LHCN-M2 (cell line): ENCODE results near the gene INVS. TPM values are rescaled to one million over a fixed set of nuclear protein-coding genes. Genes with fewer than 3 reads are reported as not detected.

Experiments used
- DNase-seq: peaks from one replicate; pipeline ENCODE4 v3.0.0-alpha.2; 2012; ENCODE audit warnings: low read depth
- total RNA-seq: library from RNA; depleted of rRNA; stranded (reverse); fragments of >200 nt; gene quantifications from 2 replicates; pipeline ENCODE4 v1.2.3, GENCODE V29; 2014

INVS gene
- total RNA-seq, 1 experiment from 2014 or later: 16.6 TPM

DNA sequence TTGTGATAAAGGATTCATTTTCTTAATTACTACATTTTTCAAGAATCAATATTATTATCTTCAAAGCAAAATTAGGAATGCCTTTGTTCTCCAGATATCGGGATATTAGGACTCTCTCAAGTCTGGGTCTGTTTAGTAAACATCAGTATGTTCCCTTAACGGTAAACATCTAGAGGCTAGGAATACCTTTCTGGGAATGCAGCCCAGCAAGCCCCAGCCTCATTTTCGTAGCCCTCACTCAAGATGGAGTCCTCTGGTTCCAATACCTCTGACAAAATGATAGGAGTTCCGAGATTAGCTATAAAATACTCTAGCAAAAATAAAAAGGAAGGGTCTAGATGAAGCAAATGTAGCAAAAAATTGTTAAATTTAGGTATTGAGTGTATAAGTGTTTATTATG is 169.2 kb downstream of the INVS start:
- DNase-seq: no peak

DNA sequence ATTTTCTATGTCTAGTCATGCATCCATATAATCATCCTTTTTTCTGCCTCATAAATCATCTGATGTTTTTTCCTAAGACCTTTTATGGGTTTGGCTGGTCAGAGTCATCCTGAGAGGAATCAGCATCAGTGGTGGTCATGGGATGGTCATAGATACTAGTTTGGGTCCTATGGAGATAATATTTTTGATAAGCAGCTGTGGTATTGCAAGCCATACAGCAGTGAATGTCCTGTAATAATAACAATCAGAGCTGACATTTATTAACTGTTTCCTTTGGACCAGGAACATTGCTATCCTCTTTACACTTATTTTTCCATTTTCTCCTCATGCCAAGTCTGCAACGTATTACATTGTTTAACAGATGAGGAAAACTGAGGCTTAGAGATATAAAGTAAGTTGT is 170.6 kb downstream of the INVS start:
- DNase-seq: no peak

DNA sequence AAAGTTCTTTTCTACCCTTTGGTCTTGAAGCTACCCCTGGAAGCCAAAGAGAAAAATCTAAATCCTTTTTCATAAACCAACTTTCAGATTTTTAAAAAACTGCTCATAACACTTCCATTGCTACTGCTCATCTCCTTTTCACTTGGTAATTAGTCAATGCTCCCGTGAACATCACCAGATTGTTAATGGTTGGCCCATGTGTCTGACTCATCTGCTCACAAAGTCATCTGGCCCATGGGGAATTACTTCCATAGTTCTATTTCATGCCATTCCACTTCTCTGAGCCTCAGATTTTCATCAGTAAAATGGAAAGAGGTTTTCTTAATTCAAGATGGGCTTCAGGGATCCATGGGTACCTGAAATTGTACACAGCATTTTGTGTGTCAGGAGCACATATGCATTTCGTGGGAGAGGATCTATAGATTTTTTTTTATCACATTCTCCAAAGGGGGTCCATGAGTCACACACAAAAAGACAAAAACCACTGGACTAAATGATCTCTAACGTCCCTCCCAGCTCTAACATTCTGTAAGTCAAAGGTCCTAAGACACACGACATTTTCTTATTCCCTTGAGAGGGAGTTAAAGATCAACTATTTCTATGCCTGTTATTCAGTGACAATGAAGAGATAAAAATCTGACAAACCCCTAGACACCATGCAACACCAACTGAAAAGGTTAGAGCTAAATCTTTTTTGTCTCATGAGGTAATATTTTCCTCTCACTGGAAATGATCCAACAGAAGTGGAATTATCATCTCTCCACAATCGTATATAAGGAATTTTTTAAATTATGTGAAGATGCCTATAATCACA is 178.3 kb downstream of the INVS start:
- DNase-seq: peak; percentile 79

DNA sequence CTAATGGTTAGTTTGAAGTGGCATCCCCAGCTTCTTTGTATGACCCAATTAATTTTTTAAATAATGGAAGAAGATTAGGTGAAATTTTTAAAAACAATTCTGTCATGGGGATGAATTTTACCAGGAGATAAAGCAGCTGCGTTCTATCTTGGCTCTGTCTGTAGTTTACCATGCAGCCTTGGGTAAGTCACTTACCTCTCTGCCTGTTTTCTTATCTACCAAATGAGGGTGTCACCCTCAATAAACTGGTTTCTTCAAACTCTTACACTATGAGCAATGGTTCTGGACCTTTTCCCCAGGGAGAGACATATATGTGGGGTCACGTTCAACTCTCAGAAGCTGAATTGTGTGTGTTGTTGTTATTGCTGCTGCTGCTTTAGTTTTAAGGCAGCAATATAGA is 182.0 kb downstream of the INVS start:
- no peak for DNase-seq

DNA sequence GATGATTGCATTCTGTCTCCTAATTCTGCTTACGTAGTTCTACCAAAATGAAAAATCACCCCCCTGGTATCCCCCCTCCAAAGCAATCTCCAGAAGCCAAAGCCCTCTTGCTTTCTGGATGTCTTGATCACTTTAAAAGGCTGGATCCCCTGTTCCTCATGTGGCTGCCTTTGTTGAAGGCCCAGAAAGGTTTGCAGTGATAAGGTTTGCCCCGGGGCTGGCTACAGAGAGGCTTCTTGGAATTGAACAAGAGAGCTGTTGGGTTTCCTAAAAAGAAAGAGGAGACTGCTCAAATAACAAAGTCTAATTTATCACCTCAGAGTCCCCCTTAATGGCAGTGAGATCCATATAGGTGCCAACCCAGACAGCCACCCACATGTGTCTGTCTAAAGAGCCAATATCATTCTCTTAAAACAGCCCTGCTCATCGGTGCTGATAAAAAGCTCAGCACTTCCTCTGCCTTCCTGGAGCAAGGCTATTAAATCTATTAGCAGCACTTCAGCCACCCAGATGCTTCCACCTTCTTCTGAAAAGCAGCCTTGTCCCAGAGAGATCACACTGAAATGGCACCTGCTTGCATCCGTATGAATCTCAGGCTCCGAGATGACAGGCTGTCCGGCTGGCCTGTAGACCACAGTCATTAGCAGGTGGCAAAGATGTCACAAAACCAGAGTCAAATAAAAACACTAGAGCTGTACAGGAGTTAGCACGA is 182.8 kb downstream of the INVS start:
- no peak for DNase-seq

DNA sequence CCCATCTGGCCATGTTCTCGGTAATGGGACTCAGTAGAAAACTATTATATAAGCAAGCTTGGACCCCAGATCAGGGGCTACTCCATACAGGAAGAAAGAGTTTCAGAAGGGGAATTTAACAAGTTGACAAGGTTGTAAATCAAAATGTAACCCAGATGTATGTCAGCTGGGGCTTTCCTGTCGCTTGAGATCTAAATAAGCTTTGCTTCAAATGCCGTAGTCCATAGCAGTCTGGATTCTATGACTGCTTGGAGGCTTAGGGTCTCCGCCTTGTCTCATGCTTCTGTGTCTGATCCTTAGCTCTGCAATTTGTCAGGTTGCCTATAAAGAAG is 183.3 kb downstream of the INVS start:
- DNase-seq: no peak

DNA sequence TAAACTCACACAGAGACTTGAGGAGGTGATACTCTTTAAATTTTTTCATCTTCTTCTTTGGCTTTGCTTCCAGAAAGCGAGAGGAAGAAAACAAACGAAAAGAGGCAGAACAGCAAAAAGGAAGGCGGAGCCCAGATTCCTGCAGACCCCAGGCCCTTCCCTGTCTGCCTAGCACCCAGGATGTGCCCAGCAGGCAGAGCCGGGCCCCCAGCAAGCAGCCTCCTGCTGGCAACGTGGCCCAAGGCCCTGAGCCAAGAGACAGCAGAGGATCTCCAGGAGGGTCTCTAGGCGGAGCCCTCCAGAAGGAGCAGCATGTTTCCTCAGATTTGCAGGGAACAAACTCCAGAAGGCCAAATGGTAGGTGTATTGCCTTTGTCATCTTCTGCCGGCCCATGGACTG is 185.2 kb downstream of the INVS start:
- DNase-seq: no peak

DNA sequence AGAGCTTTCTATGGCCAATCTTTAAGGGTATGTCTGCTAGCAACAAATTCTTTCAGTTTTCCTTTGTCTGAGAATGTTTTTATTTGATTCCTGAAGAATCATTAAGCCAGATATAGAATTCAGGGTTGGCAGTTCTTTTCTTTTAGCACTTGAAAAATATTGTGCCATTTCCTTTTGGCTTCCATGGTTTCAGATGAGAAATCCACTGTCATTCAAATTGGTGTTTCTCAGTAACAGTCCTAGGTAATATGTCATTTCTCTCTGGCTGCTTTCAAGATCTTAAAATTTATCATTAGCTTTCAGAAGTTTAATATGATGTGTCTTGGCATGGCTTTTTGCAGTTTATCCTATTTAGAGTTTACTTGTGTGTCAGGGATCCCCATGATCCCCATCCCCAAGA is 186.0 kb downstream of the INVS start:
- peak; percentile 11 for DNase-seq

DNA sequence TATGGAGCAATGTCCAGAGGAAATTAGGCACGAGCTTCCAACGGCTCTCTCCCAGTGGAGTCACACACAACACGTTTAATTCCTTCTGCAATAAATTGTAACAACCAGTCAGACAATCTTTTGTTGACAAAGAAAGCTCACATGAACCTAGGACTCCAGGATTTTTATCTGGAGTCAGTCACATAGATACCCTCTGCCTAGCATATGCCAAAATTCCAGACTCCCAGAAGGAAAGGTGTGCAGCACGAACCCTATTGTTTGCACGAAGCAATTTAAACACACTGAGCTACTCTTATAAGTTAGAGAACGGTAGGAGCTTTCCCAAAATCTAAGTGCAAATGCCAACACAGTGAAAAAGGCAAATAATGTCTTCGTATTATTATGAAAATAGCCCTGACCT is 186.6 kb downstream of the INVS start:
- no peak for DNase-seq

DNA sequence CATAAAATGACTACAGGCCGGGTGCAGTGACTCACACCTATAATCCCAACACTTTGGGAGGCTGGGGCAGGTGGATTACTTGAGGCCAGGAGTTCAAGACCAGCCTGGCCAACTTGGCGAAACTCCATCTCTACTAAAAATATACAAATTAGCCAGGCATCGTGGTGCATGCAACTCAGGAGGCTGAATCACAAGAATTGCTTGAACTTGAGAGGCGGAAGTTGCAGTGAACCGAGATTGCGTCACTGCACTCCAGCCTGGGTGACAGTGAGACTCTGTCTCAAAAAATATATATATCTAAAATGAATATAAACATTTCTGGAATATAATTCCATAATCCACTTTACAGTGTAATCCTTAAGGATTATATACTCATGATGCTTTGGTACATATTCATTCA is 187.2 kb downstream of the INVS start:
- no peak for DNase-seq

DNA sequence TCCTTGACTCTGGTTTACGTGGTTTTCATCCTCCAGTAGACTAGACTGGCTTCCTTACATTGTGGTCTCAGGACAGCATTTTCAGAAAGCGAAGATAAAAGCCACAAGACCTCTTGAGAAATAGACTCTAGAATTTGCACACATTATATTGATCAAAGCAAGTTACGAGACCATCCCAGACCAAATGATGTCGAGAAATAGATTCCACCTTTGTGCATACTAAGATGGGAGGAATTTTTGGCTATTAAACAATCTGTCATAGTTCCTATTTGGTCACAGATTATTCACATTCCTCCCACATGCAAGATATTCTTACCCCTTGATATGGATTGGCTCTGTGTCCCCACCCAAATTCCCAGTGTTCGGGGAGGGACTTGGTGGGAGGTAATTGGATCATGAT is 188.1 kb downstream of the INVS start:
- no peak for DNase-seq

DNA sequence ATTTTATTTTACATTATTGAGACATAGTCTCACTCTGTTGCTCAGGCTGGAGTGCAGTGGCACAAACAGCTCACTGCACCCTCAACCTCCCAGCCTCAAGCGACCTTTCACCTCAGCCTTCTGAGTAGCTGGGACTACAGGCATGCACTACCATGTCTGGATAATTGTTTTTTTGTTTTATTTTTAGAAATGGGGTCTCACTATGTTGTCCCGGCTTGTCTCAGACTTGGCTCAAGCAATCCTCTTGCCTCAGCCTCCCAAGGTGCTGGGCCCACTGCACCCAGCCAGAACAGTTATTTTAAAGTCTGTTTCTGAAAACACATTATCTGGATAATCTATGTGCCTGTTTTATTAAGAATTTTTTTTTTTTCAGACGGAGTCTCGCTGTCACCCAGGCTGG is 191.7 kb downstream of the INVS start:
- no peak for DNase-seq

DNA sequence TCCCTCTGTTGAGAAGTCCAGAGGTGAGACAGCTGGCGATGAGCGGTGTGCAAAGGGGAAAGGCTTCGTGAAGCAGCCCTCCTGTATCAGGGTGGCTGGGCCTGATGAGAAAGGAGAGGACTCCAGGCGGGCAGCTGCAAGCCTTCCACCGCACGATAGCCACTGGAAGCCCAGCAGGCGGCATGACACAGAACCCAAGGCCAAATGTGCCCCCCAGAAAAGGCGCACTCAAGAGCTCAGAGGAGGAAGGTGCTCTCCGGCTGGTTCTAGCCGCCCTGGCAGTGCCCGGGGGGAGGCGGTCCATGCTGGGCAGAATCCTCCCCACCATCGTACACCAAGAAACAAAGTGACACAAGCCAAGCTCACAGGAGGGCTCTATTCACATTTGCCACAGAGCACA is 193.4 kb downstream of the INVS start:
- DNase-seq: no peak

DNA sequence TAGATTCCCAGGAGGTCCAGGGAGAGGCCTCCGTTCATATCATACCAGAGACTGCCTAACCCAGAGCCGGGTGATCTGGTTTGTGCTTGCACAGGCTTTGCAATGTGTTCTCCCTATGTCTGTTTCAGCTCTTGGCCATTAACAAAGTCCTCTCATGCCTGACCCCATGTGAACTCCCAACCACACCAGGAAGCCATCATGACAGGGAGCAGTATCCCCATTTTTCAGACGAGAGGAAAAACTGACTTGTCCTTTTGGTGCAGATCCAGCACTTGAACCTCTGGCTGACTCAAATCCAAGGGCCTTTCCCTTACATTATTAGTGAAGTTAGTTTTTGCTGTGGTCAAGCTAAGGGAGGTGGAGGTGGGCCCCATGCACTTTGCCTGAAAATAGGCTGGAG is 195.3 kb downstream of the INVS start:
- no peak for DNase-seq

DNA sequence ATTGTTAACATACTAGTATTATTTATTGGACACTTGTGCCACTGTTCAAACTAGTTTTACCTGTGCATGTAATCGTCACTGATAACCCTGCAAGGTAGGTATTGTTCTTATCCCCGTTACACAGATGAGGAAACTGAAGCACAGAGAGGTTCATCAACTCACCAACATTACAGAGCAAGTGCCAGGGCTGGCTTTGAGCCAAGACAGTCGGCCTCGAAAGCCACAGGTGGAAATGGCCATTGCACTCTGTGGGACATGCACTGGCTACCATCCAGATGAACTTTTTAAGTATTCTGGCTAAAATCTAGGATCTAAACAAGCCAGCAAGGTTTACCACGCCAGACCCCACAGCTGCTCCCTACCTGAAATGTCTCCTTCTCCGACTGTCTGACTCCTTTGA is 195.8 kb downstream of the INVS start:
- no peak for DNase-seq

DNA sequence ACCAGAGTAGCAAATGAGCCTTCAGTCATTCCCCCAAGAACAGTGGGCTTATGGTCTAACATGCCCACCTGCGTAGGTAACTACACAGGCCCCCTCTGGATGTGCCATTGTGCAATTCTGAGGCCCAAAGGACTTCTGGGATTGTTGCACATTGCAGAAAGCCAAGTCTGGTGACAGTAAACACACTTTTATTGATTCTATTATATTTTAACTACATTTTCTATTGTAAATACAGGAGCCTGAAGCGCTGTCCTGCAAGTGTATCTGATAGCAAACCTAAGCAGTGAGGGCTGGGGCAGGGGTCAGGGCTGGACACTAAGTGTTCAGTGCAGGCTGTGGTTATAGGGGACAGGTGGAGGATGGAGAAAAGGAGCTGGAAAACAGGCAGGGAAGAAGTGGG is 196.2 kb downstream of the INVS start:
- no peak for DNase-seq

DNA sequence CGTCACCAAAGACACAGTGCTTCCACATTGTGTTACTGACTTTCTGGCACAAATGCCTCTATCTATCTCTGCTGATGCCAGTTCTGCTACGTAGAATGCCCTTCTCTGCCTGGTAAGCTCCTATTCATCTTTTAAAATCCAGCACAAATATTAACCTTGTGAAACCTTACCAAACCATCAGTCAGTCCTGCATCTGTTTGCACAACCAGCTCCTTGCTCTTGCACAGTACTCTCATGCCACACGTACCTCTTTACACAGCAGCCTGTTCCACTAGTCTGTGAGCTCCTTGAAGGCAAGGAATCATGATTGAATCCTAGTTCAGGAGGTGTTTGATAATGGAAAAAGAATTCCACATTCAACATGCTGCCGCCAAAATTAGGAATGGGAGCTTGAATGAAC is 197.4 kb downstream of the INVS start:
- DNase-seq: no peak

DNA sequence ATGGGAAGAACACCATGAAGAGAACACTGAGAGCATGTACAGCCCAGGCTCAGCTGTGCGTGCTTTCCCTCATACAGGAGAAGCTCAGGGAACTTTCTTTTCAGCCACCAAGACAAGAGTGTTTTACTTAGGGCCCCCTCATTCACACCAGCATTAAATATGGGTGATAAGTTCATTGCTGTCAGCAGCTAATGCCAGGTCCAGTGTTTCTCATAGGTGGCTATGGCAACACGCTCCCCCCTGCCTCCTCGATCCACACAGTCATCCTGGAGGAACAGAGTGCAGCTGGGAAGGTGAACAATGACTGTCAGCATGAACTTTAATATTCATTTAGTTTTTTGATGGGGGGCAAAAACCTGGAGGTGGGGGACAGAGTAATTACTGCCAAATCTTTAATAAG is 199.3 kb downstream of the INVS start:
- no peak for DNase-seq

DNA sequence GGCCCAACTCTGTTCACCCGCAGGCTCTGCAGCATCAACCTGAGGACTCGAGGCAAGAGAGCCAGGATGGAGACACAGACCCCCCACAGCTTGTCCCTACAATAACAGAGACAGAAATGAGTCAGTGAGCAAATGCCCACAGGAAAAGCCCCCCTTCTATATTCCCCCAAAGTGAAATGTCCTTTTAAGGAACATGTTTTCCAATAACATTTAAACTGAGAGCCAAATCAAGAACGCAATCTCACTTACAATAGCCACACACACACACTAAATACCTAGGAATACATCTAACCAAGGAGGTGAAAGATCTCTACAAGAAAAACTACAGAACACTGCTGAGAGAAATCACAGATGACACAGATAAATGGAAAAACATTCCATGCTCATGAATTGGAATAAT is 204.7 kb downstream of the INVS start:
- no peak for DNase-seq

DNA sequence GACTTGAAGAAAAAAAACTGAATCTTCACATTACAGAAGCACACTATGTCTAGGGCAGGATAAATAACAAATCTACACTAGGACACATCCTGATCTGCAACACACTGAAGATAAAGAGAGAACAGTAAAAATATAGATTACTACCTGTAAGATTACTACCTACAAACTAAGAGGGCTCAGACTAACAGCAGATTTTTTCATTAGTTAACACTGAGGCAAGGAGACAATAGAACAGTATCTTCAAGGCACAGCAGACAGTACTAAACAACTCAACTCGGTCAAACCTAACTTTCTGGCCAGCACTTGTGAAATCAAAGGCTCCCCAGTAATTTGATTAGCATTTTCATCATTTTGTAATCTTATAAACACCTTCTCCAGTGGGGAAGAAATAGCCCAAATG is 207.2 kb downstream of the INVS start:
- DNase-seq: no peak

DNA sequence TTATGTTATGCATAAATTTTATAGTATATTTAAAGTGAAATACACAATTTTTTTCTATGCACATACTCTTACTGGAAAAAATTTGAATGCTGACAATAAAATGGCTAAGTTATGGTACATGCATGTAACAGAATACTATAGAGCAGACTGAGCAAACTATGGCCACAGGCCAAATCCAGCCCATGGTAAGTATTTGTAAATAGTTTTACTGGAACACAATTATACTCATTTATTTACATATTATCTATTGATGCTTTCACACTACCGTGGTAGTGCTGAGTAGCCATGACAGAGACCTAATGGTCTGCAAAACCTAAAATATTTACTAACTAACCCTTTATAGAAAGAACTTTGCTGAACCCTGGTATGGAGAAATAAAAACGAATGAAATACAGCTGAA is 208.0 kb downstream of the INVS start:
- DNase-seq: no peak

DNA sequence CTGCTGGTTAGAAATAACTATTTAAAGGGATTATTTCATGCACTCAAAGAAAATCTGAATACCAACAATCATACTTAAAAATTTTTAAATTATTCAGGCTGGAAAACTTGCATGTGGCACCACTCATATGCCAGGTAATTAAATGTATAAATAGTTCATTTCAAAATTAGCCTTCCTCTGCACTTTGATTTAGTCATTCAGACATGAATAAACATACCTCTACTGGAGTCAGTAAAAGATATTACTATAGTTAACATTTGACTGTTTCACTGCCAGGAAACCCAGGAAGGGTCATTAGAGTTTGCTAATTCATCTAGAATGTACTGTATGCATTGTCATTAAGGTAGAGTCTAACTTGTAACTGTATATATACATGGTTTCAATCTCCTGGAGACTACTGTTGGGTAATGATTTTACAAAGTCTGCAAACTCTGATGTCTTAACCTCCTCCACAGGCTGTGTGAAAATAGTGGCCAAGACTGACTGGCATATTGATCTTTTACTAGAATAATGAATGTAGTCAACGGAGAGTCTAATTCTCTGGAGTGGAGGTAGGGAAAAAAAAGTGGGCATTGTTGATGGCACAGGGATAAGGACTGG is 210.0 kb downstream of the INVS start:
- DNase-seq: no peak

DNA sequence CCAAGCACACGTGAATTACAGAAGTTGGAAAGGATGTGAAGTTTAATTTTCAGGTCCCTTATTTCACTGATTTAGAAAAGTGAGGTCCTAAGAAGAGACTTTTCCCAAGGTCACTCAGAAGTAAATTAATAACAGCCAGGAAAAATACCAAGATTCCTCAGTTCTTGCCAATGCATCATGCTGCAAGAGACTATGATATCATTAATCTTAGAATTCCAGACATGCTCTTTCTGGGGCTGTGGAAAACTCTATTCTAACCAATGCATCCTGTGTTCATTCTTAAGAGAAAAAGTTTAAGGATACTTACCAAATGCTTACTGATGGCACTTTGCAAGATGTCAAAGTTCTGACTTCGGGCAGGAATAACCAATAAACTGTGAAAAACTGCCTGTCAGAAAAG is 210.9 kb downstream of the INVS start:
- DNase-seq: no peak
